Measurements from ENCODE around the gene KCNK13. TPM values are rescaled to one million over a fixed set of nuclear protein-coding genes. Genes with fewer than 3 reads are reported as not detected.

Gene KCNK13
- total RNA-seq, 1 experiment from 2014 or later: 0.11 TPM

DNA sequence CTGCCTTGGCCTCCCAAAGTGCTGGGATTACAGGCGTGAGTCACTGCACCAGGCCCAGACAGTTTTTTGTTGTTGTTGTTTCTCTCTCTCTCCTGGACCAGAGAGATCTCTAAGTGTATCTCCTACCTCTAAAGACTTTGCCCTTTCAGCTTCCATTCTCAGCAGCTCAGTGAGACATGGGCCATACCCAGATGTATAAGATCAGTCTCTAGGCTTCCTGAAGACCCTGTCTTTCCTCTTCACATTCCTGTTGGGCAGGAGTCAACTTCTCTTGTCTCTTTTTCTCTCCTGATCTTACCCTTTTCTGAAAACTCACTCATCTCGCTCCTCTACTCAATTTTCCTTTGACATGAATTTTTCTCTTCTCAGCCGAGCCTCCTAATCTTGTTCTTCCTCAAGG, 42.0 kb downstream of the KCNK13 start:
- intact Hi-C loops (cut with micrococcal nuclease; ENCODE audit: unreplicated experiment): no loop called here
- no peak for TF ChIP-seq EZH2 (IDR thresholded peaks at IDR 0.05; ENCODE audit: borderline replicate concordance, low read depth, low read length, poor library complexity, severe bottlenecking)
- TF ChIP-seq, protein P1, sequence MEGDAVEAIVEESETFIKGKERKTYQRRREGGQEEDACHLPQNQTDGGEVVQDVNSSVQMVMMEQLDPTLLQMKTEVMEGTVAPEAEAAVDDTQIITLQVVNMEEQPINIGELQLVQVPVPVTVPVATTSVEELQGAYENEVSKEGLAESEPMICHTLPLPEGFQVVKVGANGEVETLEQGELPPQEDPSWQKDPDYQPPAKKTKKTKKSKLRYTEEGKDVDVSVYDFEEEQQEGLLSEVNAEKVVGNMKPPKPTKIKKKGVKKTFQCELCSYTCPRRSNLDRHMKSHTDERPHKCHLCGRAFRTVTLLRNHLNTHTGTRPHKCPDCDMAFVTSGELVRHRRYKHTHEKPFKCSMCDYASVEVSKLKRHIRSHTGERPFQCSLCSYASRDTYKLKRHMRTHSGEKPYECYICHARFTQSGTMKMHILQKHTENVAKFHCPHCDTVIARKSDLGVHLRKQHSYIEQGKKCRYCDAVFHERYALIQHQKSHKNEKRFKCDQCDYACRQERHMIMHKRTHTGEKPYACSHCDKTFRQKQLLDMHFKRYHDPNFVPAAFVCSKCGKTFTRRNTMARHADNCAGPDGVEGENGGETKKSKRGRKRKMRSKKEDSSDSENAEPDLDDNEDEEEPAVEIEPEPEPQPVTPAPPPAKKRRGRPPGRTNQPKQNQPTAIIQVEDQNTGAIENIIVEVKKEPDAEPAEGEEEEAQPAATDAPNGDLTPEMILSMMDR (conservative IDR thresholded peaks at IDR 0.05; ENCODE audit: low read depth, low read length): no peak
- no peak overlapping the region for H3K4me3 ChIP-seq (ENCODE audit: low read depth, low read length, poor library complexity, severe bottlenecking)
- BruUV-seq (replicated peaks): no TSS peak
- H3K36me3 ChIP-seq (ENCODE audit: insufficient read depth, low read length, poor library complexity, severe bottlenecking): no peaks in the 10 kb centered on the region
- no peak for DNase-seq (ENCODE audit: low spot score)
- no peaks in the 10 kb centered on the region for H3K9me3 ChIP-seq (ENCODE audit: low read depth, low read length, poor library complexity, severe bottlenecking)
- POLR2A ChIA-PET (ENCODE audit: low non-redundant PET): no interaction called here
- CTCF ChIA-PET: no interaction called here
- H3K27me3 ChIP-seq (replicated peaks; ENCODE audit: insufficient read depth, low read depth, low read length, poor library complexity): no peaks in the 10 kb centered on the region
- no peaks in the 10 kb centered on the region for H3K4me1 ChIP-seq (ENCODE audit: insufficient read depth, low read length, poor library complexity, severe bottlenecking)
- no peak overlapping the region for H3K27ac ChIP-seq (ENCODE audit: low read depth, low read length, poor library complexity, severe bottlenecking)

DNA sequence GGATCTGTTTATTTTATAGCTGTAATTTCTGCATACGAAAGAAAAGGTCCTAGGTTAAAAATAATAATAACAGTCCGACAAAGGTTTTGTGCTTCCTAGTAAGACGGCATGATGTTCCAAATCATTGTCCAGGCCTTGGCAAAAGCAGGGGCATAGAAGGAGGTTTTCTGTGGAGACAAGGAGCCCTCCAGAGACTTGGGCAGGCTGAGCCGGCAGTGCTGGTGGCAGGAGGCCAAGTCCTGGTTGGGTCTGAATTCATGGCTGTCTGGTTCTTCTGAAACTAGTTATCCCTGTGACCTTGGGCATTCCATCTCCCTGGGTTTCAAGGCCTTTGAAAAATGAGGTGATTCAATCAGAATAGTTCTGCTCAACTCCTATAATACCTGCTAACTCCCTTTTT, 44.0 kb downstream of the KCNK13 start:
- DNase-seq (ENCODE audit: low spot score): no peak
- ChIA-PET POLR2A (ENCODE audit: low non-redundant PET) (no interaction called here), CTCF (interaction anchor here (0.7 kb wide), 1 partner anchor 1067 kb away, joined by 3 read pairs; no protein-coding TSS in a partner anchor)
- no peaks in the 10 kb centered on the region for H3K36me3 ChIP-seq (ENCODE audit: insufficient read depth, low read length, poor library complexity, severe bottlenecking)
- H3K27me3 ChIP-seq (replicated peaks; ENCODE audit: insufficient read depth, low read depth, low read length, poor library complexity): no peaks in the 10 kb centered on the region
- no peak overlapping the region for H3K27ac ChIP-seq (ENCODE audit: low read depth, low read length, poor library complexity, severe bottlenecking)
- H3K4me1 ChIP-seq (ENCODE audit: insufficient read depth, low read length, poor library complexity, severe bottlenecking): no peaks in the 10 kb centered on the region
- H3K9me3 ChIP-seq (ENCODE audit: low read depth, low read length, poor library complexity, severe bottlenecking): no peaks in the 10 kb centered on the region
- intact Hi-C loops (cut with micrococcal nuclease; ENCODE audit: unreplicated experiment): no loop called here
- H3K4me3 ChIP-seq (ENCODE audit: low read depth, low read length, poor library complexity, severe bottlenecking): no peak overlapping the region
- no peak for TF ChIP-seq EZH2 (IDR thresholded peaks at IDR 0.05; ENCODE audit: borderline replicate concordance, low read depth, low read length, poor library complexity, severe bottlenecking)
- TF ChIP-seq, protein P1 (conservative IDR thresholded peaks at IDR 0.05; ENCODE audit: low read depth, low read length): no peak
- no TSS peak for BruUV-seq (replicated peaks)

DNA sequence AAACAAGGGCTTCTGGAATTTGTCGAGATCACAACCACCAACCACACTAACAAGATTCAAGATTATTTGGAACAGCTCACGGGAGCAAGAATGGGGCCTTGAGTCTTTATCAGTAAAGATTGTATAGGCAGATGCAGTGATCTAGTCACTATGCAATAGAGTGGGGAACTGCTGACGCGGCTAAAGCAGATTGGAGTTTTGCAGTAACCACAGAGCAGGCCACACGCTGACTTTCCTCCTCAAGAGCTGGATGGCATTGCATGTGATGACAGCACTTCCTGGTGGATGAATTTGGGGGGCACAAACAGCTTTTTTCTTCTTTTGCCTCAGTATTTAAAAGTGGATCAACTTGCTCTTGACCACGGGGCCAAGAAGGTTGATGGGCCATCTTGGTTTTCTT, 46.0 kb downstream of the KCNK13 start:
- Histone ChIP-seq H3K4me3 (ENCODE audit: low read depth, low read length, poor library complexity, severe bottlenecking) (no peak overlapping the region), H3K27ac (ENCODE audit: low read depth, low read length, poor library complexity, severe bottlenecking) (no peak overlapping the region), H3K27me3 (replicated peaks; ENCODE audit: insufficient read depth, low read depth, low read length, poor library complexity) (peaks cover 7% of the 10 kb centered on the region), H3K4me1 (ENCODE audit: insufficient read depth, low read length, poor library complexity, severe bottlenecking) (no peaks in the 10 kb centered on the region), H3K36me3 (ENCODE audit: insufficient read depth, low read length, poor library complexity, severe bottlenecking) (no peaks in the 10 kb centered on the region), H3K9me3 (ENCODE audit: low read depth, low read length, poor library complexity, severe bottlenecking) (no peaks in the 10 kb centered on the region)
- no peak for TF ChIP-seq EZH2 (IDR thresholded peaks at IDR 0.05; ENCODE audit: borderline replicate concordance, low read depth, low read length, poor library complexity, severe bottlenecking)
- TF ChIP-seq, protein P1 (conservative IDR thresholded peaks at IDR 0.05; ENCODE audit: low read depth, low read length): no peak
- no TSS peak for BruUV-seq (replicated peaks)
- CTCF ChIA-PET: no interaction called here
- no peak for DNase-seq (ENCODE audit: low spot score)
- POLR2A ChIA-PET (ENCODE audit: low non-redundant PET): no interaction called here
- intact Hi-C loops (cut with micrococcal nuclease; ENCODE audit: unreplicated experiment): no loop called here

Measured in A673 (cell line).